Neural progenitor cell (in vitro differentiated cells): ENCODE measurements around the gene NLRP11.

ENCODE experiments used
- EZH2 ChIP-seq: fragments of 200-600 bp; sonication (generic); IDR thresholded peaks from 2 replicates; pipeline ENCODE4 v1.6.1; 2017; ENCODE audit warnings: antibody characterized with exemption, mild to moderate bottlenecking, moderate library complexity
- EZH2phosphoT487 ChIP-seq: fragments of 200-600 bp; sonication (generic); IDR thresholded peaks from 2 replicates; pipeline ENCODE4 v1.6.1; 2017; ENCODE audit warnings: antibody characterized with exemption
- TF ChIP-seq, protein P1 (sequence below): fragments of 200-600 bp; sonication (generic); IDR thresholded peaks from 2 replicates; pipeline ENCODE4 v1.5.1; 2017; ENCODE audit warnings: antibody characterized with exemption, mild to moderate bottlenecking

DNA sequence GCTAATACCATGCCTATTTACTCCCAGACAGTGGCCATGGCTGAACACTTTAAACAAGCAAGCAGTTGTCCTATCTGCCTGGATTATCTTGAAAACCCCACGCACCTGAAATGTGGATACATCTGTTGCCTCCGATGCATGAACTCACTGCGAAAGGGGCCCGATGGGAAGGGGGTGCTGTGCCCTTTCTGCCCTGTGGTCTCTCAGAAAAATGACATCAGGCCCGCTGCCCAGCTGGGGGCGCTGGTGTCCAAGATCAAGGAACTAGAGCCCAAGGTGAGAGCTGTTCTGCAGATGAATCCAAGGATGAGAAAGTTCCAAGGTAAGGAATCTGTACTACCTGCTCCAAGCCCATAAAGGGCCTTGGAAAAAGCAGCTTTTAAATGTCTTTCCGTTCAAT lies 54.3 kb downstream of the NLRP11 start:
- TF ChIP-seq, protein P1, sequence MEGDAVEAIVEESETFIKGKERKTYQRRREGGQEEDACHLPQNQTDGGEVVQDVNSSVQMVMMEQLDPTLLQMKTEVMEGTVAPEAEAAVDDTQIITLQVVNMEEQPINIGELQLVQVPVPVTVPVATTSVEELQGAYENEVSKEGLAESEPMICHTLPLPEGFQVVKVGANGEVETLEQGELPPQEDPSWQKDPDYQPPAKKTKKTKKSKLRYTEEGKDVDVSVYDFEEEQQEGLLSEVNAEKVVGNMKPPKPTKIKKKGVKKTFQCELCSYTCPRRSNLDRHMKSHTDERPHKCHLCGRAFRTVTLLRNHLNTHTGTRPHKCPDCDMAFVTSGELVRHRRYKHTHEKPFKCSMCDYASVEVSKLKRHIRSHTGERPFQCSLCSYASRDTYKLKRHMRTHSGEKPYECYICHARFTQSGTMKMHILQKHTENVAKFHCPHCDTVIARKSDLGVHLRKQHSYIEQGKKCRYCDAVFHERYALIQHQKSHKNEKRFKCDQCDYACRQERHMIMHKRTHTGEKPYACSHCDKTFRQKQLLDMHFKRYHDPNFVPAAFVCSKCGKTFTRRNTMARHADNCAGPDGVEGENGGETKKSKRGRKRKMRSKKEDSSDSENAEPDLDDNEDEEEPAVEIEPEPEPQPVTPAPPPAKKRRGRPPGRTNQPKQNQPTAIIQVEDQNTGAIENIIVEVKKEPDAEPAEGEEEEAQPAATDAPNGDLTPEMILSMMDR = no peak
- TF ChIP-seq EZH2phosphoT487 (no peak), EZH2 (no peak)
